Testis (tissue), 3 donors: ENCODE results near the gene CBFA2T3. TPM values are rescaled to one million over a fixed set of nuclear protein-coding genes. Genes with fewer than 3 reads are reported as not detected.

Source experiments
- DNase-seq: peaks from one replicate; pipeline ENCODE4 v3.0.0-alpha.2; 2019
- H3K27ac ChIP-seq, 2 donors: fragments of 200-600 bp; sonication (generic); one replicate each; pipeline ENCODE4 v1.5.1; 2019
- H3K27me3 ChIP-seq: fragments of 200-600 bp; sonication (generic); one replicate; pipeline ENCODE4 v1.5.1; 2019
- H3K36me3 ChIP-seq: fragments of 200-600 bp; sonication (generic); one replicate; pipeline ENCODE4 v1.5.1; 2017; ENCODE audit warnings: low read depth; ENCODE audit errors: missing control alignments
- H3K4me1 ChIP-seq: fragments of 200-600 bp; sonication (generic); one replicate; pipeline ENCODE4 v1.5.1; 2019
- H3K4me3 ChIP-seq, 2 donors: fragments of 200-600 bp; sonication (generic); one replicate each; pipeline ENCODE4 v1.5.1; 2017 to 2019
- H3K9me3 ChIP-seq: fragments of 200-600 bp; sonication (generic); one replicate; pipeline ENCODE4 v1.5.1; 2017
- CTCF ChIP-seq, 3 experiments: fragments of 450-650 bp in 2 of 3; fragments of 200-600 bp in 1 of 3; sonication (generic) in 1 of 3; IDR thresholded peaks; one replicate each; pipeline ENCODE4 v1.5.1; 2016 to 2019; ENCODE audit warnings: antibody characterized with exemption in 3 of 3, mild to moderate bottlenecking in 2 of 3, moderate library complexity in 1 of 3
- POLR2A ChIP-seq: fragments of 450-650 bp; IDR thresholded peaks from one replicate; pipeline ENCODE4 v1.6.1; 2017; ENCODE audit warnings: antibody characterized with exemption, mild to moderate bottlenecking, moderate library complexity
- WGBS, 2 donors: methylation state at CpG; one replicate each; pipeline ENCODE4 v1.1.5; 2018; 5-methylcytosine and 5-hydroxymethylcytosine counted together
- intact Hi-C: fragments of 100-400 bp; cut with DNase I; formaldehyde crosslinking; loops from one replicate; pipeline ENCODE4 v1.15.1; 2023; ENCODE audit warnings: low total_unique reads
- polyA plus RNA-seq: library from polyadenylated mRNA; stranded (reverse); fragments of 350-450 nt; fragmentation: Illumina TruSeq; extraction: RNeasy Lipid Tissue Mini Kit (QIAGEN cat#74804); gene quantifications from one replicate; pipeline ENCODE4 v1.2.3, GENCODE V29; 2014; ENCODE audit warnings: low read depth, low replicate concordance; ENCODE audit not compliant: insufficient read depth
- total RNA-seq, 2 donors: library from RNA; depleted of rRNA; stranded (reverse); fragments of >200 nt; gene quantifications; one replicate each; pipeline ENCODE4 v1.2.3, GENCODE V29; 2016

Gene CBFA2T3
- total and polyA plus RNA-seq, 3 donors from 2014 or later, result 7.1 to 11.9 (median 9.2) TPM

GRCh38 chr16:88878967-88879787 is 97.8 kb downstream of the CBFA2T3 start:
- Histone ChIP-seq H3K4me1 (no peaks in the 10 kb centered on the region), H3K9me3 (no peaks in the 10 kb centered on the region), H3K27me3 (no peaks in the 10 kb centered on the region), H3K36me3 (no peaks in the 10 kb centered on the region), H3K27ac (no peak overlapping the region), H3K4me3 (no peak overlapping the region)
- no peak for DNase-seq
- intact Hi-C loops, result no loop called here
- TF ChIP-seq POLR2A (no peak), CTCF (IDR thresholded peaks at IDR 0.05) (no peak)
- 92 to 95% methylated on average over 25 to 45 of the region's 45 CpGs for WGBS, 2 donors

GRCh38 chr16:88878356-88878755 is 98.7 kb downstream of the CBFA2T3 start:
- no peak for DNase-seq
- TF ChIP-seq POLR2A (no peak), CTCF (IDR thresholded peaks at IDR 0.05) (no peak)
- H3K27ac ChIP-seq, result no peak overlapping the region
- WGBS, 2 donors, result 88 to 93% methylated on average over 14 to 20 of the region's 20 CpGs
- no peaks in the 10 kb centered on the region for H3K4me1 ChIP-seq
- no peak overlapping the region for H3K4me3 ChIP-seq
- no peaks in the 10 kb centered on the region for H3K36me3 ChIP-seq
- intact Hi-C loops, result no loop called here
- no peaks in the 10 kb centered on the region for H3K9me3 ChIP-seq
- no peaks in the 10 kb centered on the region for H3K27me3 ChIP-seq

DNA sequence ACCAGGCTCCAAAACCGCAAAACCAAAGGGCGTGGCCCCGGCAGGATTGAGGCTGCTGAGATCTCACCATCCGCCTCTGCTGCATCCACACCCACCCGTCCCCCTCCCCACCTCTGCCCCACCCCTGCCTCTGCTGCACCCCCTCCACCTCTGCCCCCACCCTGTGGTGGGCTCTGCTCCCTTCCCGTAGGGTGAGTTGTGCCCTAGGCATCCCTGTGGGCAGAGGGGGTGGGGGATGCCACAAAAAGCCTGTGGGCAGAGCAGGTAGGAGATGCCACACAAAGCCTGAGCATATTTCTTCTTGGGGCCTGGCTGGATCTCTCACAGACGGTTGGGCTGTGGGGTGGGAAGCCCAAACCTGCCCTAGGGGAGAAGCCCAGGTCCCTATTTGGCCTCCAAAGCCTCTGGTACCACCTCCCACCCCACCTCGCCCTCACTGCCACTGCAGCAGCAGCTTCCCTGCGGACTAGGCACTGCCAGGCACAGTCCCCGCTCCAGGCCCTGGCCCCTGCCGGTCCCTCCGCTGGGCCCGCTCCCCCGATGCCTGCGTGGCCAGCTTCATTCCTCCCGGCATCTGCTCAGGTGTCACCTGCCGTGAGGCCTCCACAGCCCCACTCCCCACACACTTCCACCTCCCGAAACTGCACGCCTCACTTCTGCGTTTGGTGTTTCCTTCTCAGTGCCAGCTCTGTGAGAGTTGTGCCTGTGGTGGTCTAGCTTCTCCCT is 99.3 kb downstream of the CBFA2T3 start:
- 87 to 93% methylated on average over 20 of the region's 20 CpGs for WGBS, 2 donors
- H3K4me1 ChIP-seq, result no peaks in the 10 kb centered on the region
- no peaks in the 10 kb centered on the region for H3K36me3 ChIP-seq
- no peaks in the 10 kb centered on the region for H3K27me3 ChIP-seq
- TF ChIP-seq POLR2A (no peak), CTCF (IDR thresholded peaks at IDR 0.05) (no peak)
- H3K4me3 ChIP-seq, result no peak overlapping the region
- H3K9me3 ChIP-seq, result no peaks in the 10 kb centered on the region
- DNase-seq, result no peak
- H3K27ac ChIP-seq, result no peak overlapping the region
- intact Hi-C loops, result no loop called here

DNA sequence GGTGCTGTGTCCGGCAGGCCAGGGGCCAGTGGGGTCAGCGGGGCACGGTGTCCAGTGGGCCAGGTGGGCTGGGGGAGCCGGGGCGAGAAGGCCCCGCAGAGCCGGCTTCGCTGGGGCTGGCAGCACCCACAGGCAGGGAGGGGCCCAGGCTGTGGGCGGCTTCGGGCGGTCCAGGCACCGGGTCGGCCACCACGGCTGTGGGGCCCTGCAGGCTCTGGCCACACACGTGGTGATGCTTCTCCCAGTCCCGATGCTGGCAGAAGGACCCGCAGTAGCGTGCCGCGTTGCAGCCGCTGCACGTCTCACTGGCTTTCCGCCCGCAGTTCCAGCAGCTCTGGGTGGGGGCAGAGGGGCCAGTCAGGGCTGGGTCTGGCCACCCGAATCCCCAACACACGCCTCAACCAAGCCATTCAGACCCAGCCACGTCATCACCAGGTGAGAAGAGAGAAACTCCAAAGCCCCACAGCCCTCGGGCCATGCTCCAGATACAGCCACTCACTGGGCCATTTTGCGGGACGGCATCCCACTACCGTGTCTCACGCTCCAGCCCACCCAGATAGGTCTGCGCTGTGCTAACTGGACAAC is 100.0 kb downstream of the CBFA2T3 start:
- TF ChIP-seq CTCF (IDR thresholded peaks at IDR 0.05) (no peak), POLR2A (no peak)
- intact Hi-C loops, result no loop called here
- no peaks in the 10 kb centered on the region for H3K36me3 ChIP-seq
- no peak overlapping the region for H3K4me3 ChIP-seq
- no peaks in the 10 kb centered on the region for H3K27me3 ChIP-seq
- 94 to 100% methylated on average over 1 to 30 of the region's 33 CpGs for WGBS, 2 donors
- H3K27ac ChIP-seq, result no peak overlapping the region
- H3K9me3 ChIP-seq, result no peaks in the 10 kb centered on the region
- no peaks in the 10 kb centered on the region for H3K4me1 ChIP-seq
- no peak for DNase-seq
